HepG2 (cell line): ENCODE results near the gene SYNE1. TPM values are rescaled to one million over a fixed set of nuclear protein-coding genes. Genes with fewer than 3 reads are reported as not detected.

Source experiments
- ATAC-seq: fragments of 200-7000 bp; cut with Tn5 transposase; 3 replicates; pipeline ENCODE4 v1.9.1; 2020; ENCODE audit warnings: mild to moderate bottlenecking, moderate library complexity
- BruUV-seq: library from RNA; stranded (reverse); fragments of 400-500 nt; replicated peaks from 2 replicates; lab custom pipeline; 2021; lab: Mats Ljungman, UMichigan
- CTCF ChIA-PET: fragments of 300-600 bp; formaldehyde crosslinking; extraction: SDS; loops from one replicate; lab custom pipeline; 2021; ENCODE audit warnings: low total read pairs, inconsistent platforms, low intra/inter-chr PET ratio; lab: Yijun Ruan, JAX
- POLR2A ChIA-PET: fragments of 350-600 bp; sonication (Branson Sonifier 250); formaldehyde crosslinking; loops from one replicate; lab custom pipeline; 2020; ENCODE audit warnings: antibody characterized with exemption, inconsistent platforms; lab: Yijun Ruan, JAX
- DNase-seq: peaks from one replicate; pipeline ENCODE4 v3.0.0-alpha.2; 2015; ENCODE audit warnings: low spot score
- FAIRE-seq: peaks from 3 replicates; lab custom pipeline; 2011; peaks lifted over from hg19 to GRCh38; lab: Jason Lieb, UNC
- H2AFZ ChIP-seq: one replicate; pipeline ENCODE4 v1.6.1; 2011; ENCODE audit warnings: low read length, inconsistent platforms
- H3K27ac ChIP-seq: fragments of 300-600 bp; 3 replicates; pipeline ENCODE4 v1.8.0; 2011; ENCODE audit warnings: mixed run types, mild to moderate bottlenecking, mixed read lengths, low read length, inconsistent platforms; ENCODE audit not compliant: insufficient read depth; ENCODE audit errors: extremely low read length
- H3K27me3 ChIP-seq, 2 experiments: fragments of 200-600 bp in 1 of 2; 2 replicates in 1 of 2; 3 replicates in 1 of 2; pipeline versions ENCODE4 v1.6.0 to v1.8.0; 2011; ENCODE audit warnings: low read length in 2 of 2, mild to moderate bottlenecking in 2 of 2, moderate library complexity in 2 of 2, inconsistent platforms in 1 of 2; ENCODE audit not compliant: insufficient read depth in 2 of 2, control insufficient read depth in 1 of 2
- H3K36me3 ChIP-seq, 2 experiments: fragments of 200-600 bp in 1 of 2; replicated peaks in 1 of 2; 2 replicates in 1 of 2; 3 replicates in 1 of 2; pipeline versions ENCODE4 v1.5.1 to v1.8.0; 2011; ENCODE audit warnings: low read length in 2 of 2, inconsistent platforms in 1 of 2; ENCODE audit not compliant: insufficient read depth in 2 of 2, control insufficient read depth in 1 of 2
- H3K4me1 ChIP-seq: 2 replicates; pipeline ENCODE4 v1.5.1; 2012; ENCODE audit warnings: low read length, inconsistent platforms; ENCODE audit not compliant: insufficient read depth
- H3K4me2 ChIP-seq: 2 replicates; pipeline ENCODE4 v1.6.0; 2011; ENCODE audit warnings: low read depth, low read length, inconsistent platforms
- H3K4me3 ChIP-seq, 3 experiments: fragments of 200-600 bp in 1 of 3; sonication (generic), shearing (Covaris generic) in 1 of 3; replicated peaks in 1 of 3; 2 replicates each; pipeline ENCODE4 v1.5.1; 2011 to 2016; ENCODE audit warnings: low read length in 3 of 3, inconsistent platforms in 2 of 3, low read depth in 2 of 3, mild to moderate bottlenecking in 2 of 3, control low read depth in 1 of 3, mixed read lengths in 1 of 3; ENCODE audit not compliant: insufficient read depth in 1 of 3
- H3K79me2 ChIP-seq: one replicate; pipeline ENCODE4 v1.6.1; 2011; ENCODE audit warnings: low read length, inconsistent platforms; ENCODE audit not compliant: insufficient read depth
- H3K9ac ChIP-seq: 2 replicates; pipeline ENCODE4 v1.6.0; 2011; ENCODE audit warnings: mild to moderate bottlenecking, low read depth, low read length, inconsistent platforms; ENCODE audit not compliant: insufficient read depth
- H3K9me3 ChIP-seq: 2 replicates; pipeline ENCODE4 v1.5.1; 2012; ENCODE audit warnings: mild to moderate bottlenecking, low read length
- H4K20me1 ChIP-seq: 2 replicates; pipeline ENCODE4 v1.6.0; 2011; ENCODE audit warnings: inconsistent platforms, mild to moderate bottlenecking, low read length, moderate library complexity; ENCODE audit not compliant: insufficient read depth
- ETV6 ChIP-seq: sonication (generic); formaldehyde crosslinking; conservative IDR thresholded peaks from 2 replicates; pipeline ENCODE4 v1.4.0; 2020; ENCODE audit warnings: missing genetic modification reagents
- HMGXB3 ChIP-seq: sonication (generic); formaldehyde crosslinking; IDR thresholded peaks from 2 replicates; pipeline ENCODE4 v1.4.0; 2020; ENCODE audit warnings: missing genetic modification reagents, borderline replicate concordance
- PAX8 ChIP-seq: sonication (generic); formaldehyde crosslinking; IDR thresholded peaks from 2 replicates; pipeline ENCODE4 v1.8.0; 2022; ENCODE audit warnings: mild to moderate bottlenecking, missing genetic modification reagents, borderline replicate concordance
- TRAFD1 ChIP-seq: sonication (generic); formaldehyde crosslinking; IDR thresholded peaks from 2 replicates; pipeline ENCODE4 v1.5.1; 2020; ENCODE audit warnings: missing genetic modification reagents, mild to moderate bottlenecking, borderline replicate concordance
- ZFP62 ChIP-seq: sonication (generic); formaldehyde crosslinking; IDR thresholded peaks from 2 replicates; pipeline ENCODE4 v1.4.0; 2020; ENCODE audit warnings: missing genetic modification reagents
- ZNF260 ChIP-seq: sonication (generic); formaldehyde crosslinking; IDR thresholded peaks from 2 replicates; pipeline ENCODE4 v1.4.0; 2020; ENCODE audit warnings: missing genetic modification reagents, low read depth, mild to moderate bottlenecking, borderline replicate concordance
- ZNF546 ChIP-seq: sonication (generic); formaldehyde crosslinking; conservative IDR thresholded peaks from 2 replicates; pipeline ENCODE4 v1.8.1; 2023; ENCODE audit warnings: mild to moderate bottlenecking, missing genetic modification reagents
- ZNF570 ChIP-seq: sonication (generic); formaldehyde crosslinking; IDR thresholded peaks from 2 replicates; pipeline ENCODE4 v1.4.0; 2020; ENCODE audit warnings: mild to moderate bottlenecking, missing genetic modification reagents, borderline replicate concordance
- ZNF607 ChIP-seq: sonication (generic); formaldehyde crosslinking; IDR thresholded peaks from 2 replicates; pipeline ENCODE4 v1.5.1; 2020; ENCODE audit warnings: missing genetic modification reagents, mild to moderate bottlenecking, borderline replicate concordance
- WGBS: methylation state at CpG from one replicate; pipeline ENCODE4 v1.1.6; 2017; ENCODE audit warnings: low lambda C conversion rate; 5-methylcytosine and 5-hydroxymethylcytosine counted together
- in situ Hi-C: cut with HindIII; loops from 2 replicates; pipeline ENCODE4 v1.10.0; 2017; ENCODE audit warnings: low pct_unique_long_range_greater_than_20kb; ENCODE audit not compliant: extremely low pct_ligation_motif_present
- intact Hi-C: fragments of 100-400 bp; cut with micrococcal nuclease; formaldehyde crosslinking; loops from one replicate; pipeline ENCODE4 v1.10.0; 2022; ENCODE audit not compliant: unreplicated experiment
- polyA plus RNA-seq, 8 experiments: library from polyadenylated mRNA; depleted of rRNA in 3 of 8; stranded (reverse) in 7 of 8; unstranded in 1 of 8; fragments of >200 nt; fragmentation: Illumina TruSeq in 4 of 8; extraction: Trizol in 4 of 8; gene quantifications; 2 replicates each; pipeline versions ENCODE4 v1.2.1 to v1.2.3, GENCODE V29; 2011 to 2016; ENCODE audit warnings: low read depth in 4 of 8, missing spikeins in 1 of 8, mixed read lengths in 1 of 8; ENCODE audit not compliant: insufficient read depth in 1 of 8
- total RNA-seq, 5 experiments: library from RNA; depleted of rRNA; stranded (reverse); fragments of >200 nt; fragmentation: Illumina TruSeq; extraction: Trizol; gene quantifications; 2 replicates each; pipeline ENCODE4 v1.2.3, GENCODE V29; 2016; ENCODE audit warnings: low read depth in 1 of 5
- TF ChIP-seq, protein P1 (sequence below), 2 experiments: IDR thresholded peaks; 2 replicates each; pipeline ENCODE4 v1.6.1; 2011 to 2012; ENCODE audit warnings: low read length in 2 of 2, borderline replicate concordance in 1 of 2, low read depth in 1 of 2, mild to moderate bottlenecking in 1 of 2, moderate library complexity in 1 of 2
- TF ChIP-seq, protein P2 (sequence below): sonication (generic); formaldehyde crosslinking; IDR thresholded peaks from 2 replicates; pipeline ENCODE4 v1.8.0; 2022; ENCODE audit warnings: mild to moderate bottlenecking, missing genetic modification reagents; ENCODE audit not compliant: insufficient replicate concordance

SYNE1 gene
- total and polyA plus RNA-seq, 2 of the 13 experiments (the other 11 are each of a cell fraction or from before 2014, with no cell fraction given): 5.5 to 15.9 TPM

- no peak for TF ChIP-seq TRAFD1 (CRISPR knock-in tag)
- no peak for TF ChIP-seq ZNF570 (CRISPR knock-in tag)
- TF ChIP-seq, protein P1, sequence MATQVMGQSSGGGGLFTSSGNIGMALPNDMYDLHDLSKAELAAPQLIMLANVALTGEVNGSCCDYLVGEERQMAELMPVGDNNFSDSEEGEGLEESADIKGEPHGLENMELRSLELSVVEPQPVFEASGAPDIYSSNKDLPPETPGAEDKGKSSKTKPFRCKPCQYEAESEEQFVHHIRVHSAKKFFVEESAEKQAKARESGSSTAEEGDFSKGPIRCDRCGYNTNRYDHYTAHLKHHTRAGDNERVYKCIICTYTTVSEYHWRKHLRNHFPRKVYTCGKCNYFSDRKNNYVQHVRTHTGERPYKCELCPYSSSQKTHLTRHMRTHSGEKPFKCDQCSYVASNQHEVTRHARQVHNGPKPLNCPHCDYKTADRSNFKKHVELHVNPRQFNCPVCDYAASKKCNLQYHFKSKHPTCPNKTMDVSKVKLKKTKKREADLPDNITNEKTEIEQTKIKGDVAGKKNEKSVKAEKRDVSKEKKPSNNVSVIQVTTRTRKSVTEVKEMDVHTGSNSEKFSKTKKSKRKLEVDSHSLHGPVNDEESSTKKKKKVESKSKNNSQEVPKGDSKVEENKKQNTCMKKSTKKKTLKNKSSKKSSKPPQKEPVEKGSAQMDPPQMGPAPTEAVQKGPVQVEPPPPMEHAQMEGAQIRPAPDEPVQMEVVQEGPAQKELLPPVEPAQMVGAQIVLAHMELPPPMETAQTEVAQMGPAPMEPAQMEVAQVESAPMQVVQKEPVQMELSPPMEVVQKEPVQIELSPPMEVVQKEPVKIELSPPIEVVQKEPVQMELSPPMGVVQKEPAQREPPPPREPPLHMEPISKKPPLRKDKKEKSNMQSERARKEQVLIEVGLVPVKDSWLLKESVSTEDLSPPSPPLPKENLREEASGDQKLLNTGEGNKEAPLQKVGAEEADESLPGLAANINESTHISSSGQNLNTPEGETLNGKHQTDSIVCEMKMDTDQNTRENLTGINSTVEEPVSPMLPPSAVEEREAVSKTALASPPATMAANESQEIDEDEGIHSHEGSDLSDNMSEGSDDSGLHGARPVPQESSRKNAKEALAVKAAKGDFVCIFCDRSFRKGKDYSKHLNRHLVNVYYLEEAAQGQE (IDR thresholded peaks at IDR 0.05; ENCODE audit: borderline replicate concordance in 1 of 2, low read depth in 1 of 2, low read length in 2 of 2): no peak
- no peak for TF ChIP-seq ZNF607 (CRISPR knock-in tag)
- TF ChIP-seq ZNF546 (CRISPR knock-in tag): no peak
These were observed 470.7 kb downstream of the SYNE1 start (continued) for GRCh38 chr6:152166497-152166896.

DNA sequence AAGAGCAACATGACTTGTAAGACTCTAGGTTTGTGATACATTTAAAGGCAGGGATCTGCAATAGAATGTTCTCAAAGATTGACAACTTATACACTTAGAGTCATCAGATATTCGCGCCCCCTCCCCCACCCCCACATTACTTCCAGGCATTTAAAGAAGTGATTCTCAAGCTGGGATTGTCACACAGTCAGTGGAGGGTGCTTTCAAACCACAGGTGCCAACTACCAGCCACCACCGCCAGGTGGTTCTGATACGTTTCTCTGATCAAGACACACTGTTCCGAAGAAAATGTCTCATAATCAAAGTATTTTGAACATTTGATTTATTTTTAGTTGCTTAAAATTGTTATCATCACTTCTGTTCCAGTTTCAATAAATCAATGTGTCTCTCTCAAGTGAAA is 472.2 kb downstream of the SYNE1 start:
- Histone ChIP-seq H3K4me3 (no peak overlapping the region), H2AFZ (no peak overlapping the region), H3K9me3 (no peaks in the 10 kb centered on the region), H3K36me3 (no peaks in the 10 kb centered on the region), H3K9ac (no peak overlapping the region), H3K4me2 (no peak overlapping the region), H4K20me1 (no peaks in the 10 kb centered on the region), H3K79me2 (no peaks in the 10 kb centered on the region), H3K27ac (no peak overlapping the region), H3K27me3 (no peaks in the 10 kb centered on the region), H3K4me1 (no peaks in the 10 kb centered on the region)
- no TSS peak for BruUV-seq
- ChIA-PET CTCF (no interaction called here), POLR2A (no interaction called here)
- DNase-seq (no peak), FAIRE-seq (no peak), ATAC-seq (no peak)
- in situ Hi-C loops (no loop called here), intact Hi-C loops (no loop called here)
- WGBS: 90% methylated on average over 5 of the region's 5 CpGs
- no peak for TF ChIP-seq HMGXB3 (CRISPR knock-in tag)
- TF ChIP-seq, protein P2, sequence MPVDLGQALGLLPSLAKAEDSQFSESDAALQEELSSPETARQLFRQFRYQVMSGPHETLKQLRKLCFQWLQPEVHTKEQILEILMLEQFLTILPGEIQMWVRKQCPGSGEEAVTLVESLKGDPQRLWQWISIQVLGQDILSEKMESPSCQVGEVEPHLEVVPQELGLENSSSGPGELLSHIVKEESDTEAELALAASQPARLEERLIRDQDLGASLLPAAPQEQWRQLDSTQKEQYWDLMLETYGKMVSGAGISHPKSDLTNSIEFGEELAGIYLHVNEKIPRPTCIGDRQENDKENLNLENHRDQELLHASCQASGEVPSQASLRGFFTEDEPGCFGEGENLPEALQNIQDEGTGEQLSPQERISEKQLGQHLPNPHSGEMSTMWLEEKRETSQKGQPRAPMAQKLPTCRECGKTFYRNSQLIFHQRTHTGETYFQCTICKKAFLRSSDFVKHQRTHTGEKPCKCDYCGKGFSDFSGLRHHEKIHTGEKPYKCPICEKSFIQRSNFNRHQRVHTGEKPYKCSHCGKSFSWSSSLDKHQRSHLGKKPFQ (CRISPR knock-in tag): no peak
- TF ChIP-seq ETV6 (CRISPR knock-in tag): no peak
- TF ChIP-seq PAX8 (CRISPR knock-in tag): no peak
- no peak for TF ChIP-seq ZNF260 (CRISPR knock-in tag)
- TF ChIP-seq ZFP62 (CRISPR knock-in tag): no peak
